HG03064 (cell line): ENCODE results near the gene CNTNAP2.

Source experiments
- ATAC-seq: cut with Tn5 transposase; IDR thresholded peaks from one replicate; pipeline ENCODE4 v1.9.1; 2021; ENCODE audit warnings: low read depth; ENCODE audit not compliant: unreplicated experiment

Gene CNTNAP2

DNA sequence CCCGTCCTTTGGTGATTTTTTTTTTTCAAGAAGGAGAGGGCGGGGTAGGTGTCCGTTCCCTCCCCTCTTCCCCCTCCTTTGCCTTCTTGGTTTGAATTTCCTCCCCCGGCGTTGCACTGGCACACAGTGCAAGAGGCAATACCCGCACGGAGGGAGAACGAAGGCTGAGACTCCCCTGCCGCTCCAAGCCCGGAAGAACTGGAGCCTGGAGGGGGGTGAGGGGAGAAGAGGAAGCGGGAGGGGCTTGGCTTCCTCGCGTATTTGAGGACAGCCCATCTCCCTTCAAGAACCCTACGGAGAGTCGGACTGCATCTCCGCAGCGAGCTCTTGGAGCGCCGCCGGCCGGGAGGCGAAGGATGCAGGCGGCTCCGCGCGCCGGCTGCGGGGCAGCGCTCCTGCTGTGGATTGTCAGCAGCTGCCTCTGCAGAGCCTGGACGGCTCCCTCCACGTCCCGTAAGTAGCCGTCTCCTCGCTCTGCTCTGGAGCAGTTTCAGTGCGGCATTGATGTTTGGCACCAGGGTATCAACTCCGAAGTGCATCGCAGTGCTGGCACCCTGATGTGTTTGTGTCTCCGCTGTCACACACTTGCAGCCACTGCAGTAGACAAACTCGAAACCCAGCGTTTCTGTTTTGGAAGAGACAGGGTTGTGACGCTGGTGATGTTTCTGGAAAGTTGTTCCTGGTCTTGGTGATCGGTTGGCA, at the start of gene CNTNAP2:
TSS of gene CNTNAP2 (plus strand) at position 281 of the 702 bp plus-strand sequence. CDS start at position 357, 76 bp downstream.
- no peak for ATAC-seq

DNA sequence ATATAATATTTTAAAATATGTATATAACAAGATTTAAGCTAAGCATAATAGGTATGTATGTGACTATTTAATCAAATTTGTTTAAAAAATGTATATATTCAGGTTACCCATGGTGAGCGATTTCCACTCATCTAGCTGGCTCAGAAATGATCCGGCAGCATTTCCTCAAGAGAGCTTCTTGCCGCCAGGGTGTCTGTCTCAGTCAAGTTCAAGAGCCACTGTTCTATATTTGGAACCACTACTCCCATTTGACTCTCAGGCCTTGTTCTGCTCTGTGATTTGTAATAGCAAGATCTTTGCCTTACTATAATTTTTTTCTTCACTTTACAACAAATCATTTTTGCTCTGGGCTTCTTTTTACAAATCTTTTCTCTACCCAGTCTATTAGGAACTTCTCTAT, 48.7 kb upstream of the CNTNAP2 start:
- ATAC-seq = no peak

DNA sequence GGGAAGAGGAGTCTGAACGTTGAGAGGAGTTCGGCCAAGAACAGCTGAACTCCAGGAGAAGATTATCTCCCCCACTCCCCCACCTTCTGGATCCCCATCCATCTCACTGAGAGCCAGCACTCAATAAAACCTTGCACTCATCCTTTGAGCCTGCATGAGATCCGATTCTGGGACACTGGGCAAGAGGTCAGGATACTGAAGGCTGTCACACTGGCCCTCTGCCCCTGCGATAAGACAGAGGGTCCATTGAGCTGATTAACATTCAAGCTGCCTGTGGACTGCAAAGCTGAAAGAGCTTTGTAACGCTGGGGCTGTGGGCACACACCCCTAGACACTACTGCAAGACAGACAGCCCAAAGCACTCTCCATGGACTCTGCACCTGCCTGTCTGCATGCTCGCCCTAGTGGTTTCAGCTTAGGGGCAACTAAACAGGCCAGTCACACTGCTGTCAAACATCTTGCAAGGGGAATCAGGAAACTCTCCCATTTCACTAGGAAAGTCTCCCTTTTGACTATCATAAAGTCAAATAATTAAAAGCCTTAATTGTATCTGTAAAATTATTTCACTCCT, 42.3 kb upstream of the CNTNAP2 start:
- no peak for ATAC-seq

DNA sequence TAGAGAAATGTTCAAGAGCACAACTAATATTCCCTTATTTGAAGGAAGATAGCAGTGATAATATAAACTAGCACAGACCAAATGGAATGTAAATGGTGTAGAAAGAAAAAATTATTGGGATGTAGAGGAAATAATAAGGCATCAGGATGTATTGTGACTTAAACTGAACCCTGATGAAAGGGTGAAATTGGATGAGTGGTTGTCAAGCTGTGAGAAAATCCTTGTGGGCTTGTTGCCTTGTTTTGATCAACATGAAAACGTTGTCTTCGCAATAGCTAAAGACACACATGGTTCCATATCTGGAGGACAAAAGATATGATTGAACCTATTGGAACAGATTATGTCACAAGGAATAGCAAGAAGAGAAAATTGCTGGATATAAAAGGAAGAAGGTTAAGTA, 40.3 kb upstream of the CNTNAP2 start:
- ATAC-seq = no peak

DNA sequence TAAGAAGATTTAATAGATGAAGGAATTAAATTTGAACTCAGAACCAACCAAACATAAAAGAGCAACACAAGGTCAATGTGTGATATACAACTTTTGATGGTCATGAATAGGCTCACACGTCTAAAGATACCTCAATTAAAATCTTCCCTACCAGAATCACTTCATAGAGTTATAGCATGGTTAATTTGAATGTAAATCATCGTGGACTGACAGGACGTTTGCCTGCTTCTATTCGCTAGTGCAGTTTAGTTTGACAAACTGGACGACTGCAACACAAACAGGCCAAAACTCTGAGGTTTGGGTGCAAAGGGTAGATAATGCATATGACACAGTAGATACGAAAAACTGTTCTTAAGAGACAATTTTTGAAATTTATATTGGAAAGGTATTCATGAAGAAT, 32.5 kb upstream of the CNTNAP2 start:
- no peak for ATAC-seq

DNA sequence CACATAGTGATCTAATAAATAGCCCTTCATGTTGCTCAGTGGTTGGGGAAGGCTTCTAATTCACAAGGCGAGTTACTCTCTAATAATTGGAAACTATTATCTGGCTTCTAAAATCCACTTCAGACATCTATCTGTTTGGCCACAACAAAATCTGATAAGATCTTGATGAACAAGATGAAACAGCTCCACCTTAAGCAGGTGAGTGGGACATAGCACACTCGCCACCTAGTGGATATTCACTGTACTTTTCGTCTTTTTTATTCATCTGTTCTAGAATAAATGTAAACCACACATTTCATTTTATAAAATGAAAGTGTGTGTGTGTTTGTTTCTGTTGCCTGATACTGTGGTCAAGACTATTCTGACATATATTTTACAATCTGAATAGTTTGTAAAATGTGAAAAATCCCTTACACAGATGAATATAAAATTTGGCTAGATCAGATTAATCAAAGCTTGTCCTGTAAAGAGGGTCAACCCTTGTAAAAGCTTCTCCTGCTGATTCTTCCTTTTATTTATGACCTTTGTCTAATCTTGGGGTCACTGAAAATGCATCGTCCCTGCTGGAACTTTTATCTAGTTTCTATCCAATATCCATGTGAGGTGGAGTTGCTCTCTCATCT, 26.5 kb upstream of the CNTNAP2 start:
- peak; percentile 71 for ATAC-seq

DNA sequence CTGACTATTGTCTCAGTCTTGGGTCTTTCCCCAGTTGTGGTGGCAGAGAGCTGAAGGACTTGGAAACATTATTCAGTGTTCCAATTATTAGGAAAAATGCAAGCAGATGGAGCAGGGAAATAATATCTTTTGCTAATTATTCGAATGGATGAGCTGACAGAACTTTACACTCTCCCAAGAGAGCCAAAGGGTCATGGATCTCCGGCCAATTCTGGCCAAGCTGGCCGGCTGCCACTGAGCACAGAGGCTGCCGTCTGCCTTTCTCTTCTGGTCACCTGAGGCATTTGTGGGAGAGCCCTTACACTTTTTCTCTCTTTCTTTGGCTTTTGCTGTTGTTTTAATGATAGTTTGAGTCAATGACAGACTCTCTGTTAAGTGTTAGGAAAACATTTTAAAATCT, 22.2 kb upstream of the CNTNAP2 start:
- ATAC-seq = no peak

DNA sequence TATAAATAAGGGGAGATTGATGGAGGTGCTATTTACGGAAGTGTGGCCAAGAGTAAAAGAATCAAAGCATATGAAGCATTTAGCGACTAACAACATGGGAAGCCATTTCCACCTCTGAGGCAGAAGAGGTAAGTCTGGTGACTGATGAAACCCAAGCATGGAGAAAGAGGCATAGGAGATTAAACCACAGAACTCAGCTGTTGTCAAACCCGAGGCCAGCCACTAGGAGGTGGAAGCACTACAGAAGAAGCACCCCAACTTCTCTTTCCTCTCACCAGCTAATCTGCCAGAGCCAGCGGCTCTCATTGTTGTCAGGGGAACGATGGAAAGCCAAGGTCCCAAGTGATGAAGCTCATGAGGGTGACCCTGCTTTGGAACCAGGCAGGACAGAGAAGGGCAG, 19.6 kb upstream of the CNTNAP2 start:
- ATAC-seq = no peak

DNA sequence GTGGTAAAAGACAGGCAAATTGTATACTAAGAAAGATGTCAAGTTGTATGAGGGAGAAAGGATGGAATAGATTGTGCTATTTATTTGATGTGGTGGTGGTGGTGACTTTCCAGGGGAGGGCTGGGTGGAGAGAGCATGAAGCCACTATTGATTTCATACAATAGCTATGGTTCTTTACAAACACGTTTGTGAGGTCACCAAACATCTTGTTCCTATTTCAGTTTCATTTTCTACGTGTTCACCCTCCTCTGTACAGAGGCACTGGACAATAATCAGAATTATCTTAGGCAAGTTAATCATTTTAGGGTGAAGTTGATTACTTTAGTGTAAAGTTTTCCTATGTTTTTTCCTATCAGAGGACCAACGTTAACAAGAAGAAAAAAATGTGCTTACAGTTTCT, 10.3 kb upstream of the CNTNAP2 start:
- ATAC-seq = no peak

DNA sequence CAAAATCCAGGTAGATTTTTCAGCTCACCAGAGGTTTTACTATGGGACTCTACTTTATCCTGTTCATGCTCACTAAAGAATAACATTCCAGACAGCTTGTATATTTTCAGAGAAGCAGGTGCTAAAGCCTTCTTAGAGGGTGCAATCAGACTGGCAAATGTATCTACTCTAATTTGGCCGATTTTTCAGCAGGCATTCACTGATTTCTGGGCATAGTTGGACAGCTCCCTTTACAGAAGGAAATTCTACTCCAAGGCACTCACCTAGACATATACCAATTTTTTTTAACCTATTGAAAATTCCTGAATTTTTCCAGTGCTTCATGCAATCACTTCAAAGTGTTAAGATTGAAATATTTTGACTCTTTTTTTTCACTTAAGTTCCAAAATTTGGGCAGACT, 3.8 kb upstream of the CNTNAP2 start:
- no peak for ATAC-seq

DNA sequence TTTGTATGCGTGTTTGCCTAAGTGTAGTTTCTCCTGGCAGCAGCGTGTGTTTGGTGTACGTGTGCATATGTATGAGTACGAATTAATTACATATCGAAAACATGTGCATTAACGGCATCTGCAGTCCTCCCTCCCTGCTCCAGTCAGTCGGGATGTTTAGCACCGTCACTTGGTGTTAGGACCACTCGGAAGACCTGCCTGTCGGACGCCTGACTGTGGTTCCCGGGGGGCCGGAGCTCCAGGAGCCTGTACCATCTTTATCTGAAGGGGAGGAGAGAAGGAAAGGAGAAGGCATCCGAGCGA, 1.1 kb upstream of the CNTNAP2 start:
- no peak for ATAC-seq

DNA sequence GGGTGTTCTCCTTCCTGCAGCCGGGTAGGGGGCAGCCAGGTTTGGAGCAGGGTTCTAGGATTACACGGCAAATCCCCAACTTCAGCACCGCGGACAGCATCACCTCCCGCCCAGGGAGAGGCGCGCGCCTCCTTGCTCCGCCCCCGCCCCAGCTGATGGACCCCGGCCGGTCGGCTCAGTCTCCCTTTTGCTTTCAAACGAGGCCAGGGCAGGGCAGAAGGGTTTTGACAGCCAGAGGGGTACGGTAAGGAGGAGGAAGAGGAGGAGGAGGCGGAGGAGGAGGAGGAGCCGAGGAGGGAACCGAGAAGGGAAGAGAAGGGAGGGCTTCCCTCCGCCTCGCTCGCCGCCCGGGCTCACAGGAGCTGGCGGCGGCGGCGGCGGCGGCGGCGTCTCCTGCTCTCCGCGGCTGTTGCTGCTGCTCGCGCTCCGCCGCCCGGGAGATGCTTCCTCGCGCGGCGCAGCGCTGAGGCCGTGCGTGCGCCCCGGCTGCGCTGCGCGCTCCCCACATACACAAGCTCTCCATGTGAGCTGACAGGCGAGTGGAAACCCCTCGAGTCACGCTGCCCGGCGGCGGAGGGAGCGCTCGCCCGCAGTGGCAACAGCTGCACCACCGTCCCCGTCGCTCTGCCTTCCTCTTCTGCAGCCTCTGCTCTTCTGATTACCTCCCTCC, 615 bp upstream of the CNTNAP2 start:
- ATAC-seq = no peak

DNA sequence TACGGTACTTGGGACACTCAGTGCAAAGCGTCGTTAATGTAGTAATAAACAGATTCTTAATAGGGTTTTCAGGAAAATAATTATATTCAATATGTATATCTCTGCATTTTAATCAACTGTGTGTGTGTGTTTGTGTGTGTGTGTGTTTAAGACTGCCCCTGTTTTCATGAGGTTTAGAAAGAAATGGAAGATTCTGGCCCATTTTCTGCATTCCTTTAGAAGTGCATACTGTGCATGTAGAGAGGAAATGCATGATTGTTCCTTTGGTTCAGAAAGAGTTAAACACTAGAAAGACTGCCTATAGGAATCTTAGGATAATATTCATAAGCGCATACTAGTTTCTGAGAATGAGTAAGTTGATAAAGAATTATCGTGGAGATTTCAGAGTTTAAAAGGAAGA, 975 bp downstream of the CNTNAP2 start:
- ATAC-seq = no peak

DNA sequence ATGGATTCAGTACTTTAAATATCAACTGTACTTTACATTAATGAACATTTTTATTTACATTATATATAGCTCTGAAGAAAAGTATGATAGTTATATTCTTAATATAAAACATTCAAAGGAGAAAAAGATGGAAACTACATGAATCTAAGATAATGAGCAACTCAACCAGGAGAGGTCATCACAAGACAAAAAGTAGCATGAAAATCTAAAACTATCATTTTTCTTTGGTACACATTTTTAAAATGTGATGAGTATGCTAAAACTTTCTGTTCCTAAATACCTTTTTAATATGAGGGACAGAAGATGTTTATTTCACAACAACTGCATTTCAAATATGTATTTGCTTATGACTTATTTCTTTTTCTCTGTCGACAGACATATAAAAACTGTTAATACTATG, 2.4 kb downstream of the CNTNAP2 start:
- ATAC-seq = no peak

DNA sequence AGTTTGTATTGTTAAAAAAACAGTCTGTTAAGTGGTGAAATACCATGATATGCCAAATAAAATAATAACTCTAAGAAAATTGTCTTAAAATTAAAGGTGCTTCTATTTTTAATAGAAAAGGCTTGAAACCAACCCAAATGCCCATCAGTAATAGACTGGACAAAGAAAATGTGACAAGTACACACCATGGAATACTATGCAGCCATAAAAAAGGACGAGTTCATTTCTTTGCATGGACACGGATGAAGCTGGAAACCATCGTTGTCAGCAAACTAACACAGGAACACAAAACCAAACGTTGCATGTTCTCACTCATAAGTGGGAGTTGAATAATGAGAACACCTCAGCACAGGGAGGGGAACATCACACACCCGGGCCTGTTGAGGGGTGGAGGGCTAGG, 7.1 kb downstream of the CNTNAP2 start:
- no peak for ATAC-seq

DNA sequence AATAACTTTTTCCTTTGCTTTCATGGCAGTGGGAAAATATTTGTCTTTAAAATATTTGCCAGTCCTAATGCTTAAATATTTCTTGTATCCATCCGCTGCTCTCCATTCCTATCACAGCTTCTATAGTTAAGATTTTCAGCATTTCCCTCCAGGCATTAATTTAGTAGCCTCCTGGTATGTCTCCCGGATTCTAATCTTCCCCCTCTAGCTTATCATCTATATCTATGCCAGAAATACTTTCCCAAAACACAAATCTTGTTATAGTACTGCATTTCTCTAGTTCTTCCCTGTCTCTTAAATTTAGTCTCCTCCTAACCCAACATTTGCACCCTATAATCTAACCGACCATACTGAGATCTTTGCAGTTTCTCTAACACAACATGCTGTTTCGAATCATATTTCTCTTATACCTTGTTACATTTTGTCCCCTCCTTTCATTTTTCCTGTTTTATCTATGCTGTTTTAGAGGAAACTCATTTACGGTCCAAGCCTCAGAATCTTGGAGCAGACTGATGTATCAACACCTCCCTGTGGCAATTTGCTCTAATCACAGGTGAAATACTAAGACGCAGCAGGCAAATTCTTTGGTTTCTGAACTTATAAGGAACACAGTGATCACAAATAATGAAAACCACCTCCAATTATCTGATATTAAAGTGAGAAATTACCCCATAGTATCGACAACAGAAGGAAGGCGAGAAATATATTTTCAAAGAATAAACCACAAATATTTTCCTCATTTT, 10.3 kb downstream of the CNTNAP2 start:
- no peak for ATAC-seq

DNA sequence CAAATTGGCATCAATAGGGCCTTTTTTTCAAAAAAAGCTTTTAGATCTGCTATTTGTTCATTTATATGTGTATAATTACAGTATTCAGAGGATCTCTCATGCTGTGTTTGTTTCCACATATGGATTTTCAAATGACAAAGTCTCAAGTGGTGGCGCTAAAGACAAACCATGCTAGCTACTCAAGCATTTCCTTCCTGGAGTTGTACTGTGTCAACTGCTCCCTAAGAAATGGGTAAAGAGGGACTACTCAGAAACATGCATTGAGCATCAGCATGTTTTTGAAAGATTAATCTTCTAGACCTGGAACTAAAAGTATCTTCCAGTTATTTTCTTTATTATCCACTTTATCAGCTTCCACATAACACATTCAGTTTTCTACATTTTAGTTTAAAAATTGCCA, 12.7 kb downstream of the CNTNAP2 start:
- ATAC-seq = no peak

DNA sequence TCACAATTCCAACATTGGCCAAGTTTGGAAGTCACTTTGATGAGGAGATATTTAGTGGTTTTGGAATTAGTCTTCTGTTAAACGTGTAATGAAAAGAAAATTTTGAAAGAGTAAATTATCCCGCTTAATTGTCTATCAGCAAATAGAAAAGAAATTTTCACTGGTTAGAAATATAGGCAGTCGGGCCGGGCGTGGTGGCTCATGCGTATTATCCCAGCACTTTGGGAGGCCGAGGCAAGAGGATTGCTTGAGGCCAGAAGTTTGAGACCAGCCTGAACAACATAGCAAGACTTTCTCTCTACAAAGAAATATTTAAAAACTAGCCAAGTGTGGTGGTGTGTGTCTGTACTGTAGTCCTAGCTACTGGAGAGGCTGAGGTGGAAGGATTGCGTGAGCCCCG, 13.4 kb downstream of the CNTNAP2 start:
- no peak for ATAC-seq

DNA sequence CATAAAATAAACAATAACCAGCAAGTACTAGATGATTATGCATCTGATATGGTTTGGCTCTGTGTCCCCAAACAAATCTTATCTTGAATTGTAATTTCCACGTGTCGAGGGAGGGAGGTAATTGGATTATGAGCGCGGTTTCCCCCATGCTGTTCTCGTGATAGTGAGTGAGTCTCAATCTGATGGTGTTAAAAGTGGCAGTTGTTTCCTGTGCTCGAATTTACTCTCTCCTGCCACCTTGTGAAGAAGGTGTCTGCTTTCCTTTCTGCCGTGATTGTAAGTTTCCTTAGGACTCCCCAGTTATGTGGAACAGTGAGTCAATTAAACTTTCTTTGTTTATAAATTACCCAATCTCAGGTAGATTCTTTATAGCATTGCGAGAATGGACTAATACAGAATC, 15.1 kb downstream of the CNTNAP2 start:
- ATAC-seq = no peak

DNA sequence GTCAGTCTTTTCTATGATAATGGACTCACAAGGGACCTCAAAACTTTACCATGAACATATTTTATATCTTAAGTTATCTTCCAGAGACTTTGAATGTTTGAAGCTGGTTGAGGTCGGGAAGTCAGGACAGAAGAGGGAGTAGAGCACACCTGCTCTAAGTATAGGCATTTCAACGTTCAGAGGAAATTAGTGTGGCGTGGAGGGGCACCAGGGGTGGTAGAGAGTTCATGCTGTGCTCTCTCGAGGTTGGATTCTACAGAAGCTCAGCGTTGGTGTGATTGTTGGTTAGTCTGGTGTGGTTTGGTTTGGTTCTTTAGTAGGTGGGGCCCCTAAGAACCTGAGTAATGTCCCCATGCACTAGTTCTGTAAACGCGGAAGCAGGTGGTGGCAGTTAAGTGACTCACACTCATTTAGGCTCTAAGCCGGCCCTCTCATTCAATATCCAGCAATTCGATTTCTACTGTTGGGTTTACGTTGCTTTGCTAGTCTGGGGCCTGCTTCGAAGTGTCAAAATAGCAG, 19.8 kb downstream of the CNTNAP2 start:
- ATAC-seq = no peak

DNA sequence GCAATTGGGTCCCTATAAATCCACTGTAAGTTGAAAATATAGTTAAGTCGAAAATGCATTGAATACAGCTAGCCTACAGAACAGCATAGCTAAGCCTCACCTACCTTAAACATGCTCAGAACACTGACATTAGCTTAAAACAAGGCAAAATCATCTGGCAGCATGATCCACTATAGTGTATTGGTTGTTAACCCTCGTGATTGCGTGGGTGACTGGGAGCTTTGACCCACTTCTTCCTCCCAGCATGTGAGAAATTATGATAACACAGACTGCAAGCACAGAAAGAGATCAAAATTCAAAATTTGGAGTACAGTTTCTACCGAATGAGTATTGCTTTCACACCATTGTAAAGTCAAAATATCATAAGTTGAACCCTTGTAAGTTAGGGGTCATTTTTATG, 22.3 kb downstream of the CNTNAP2 start:
- ATAC-seq = no peak
